MM.1S (cell line): ENCODE results near the gene XPO6.
A peak's percentile ranks its signal among the peaks of the same experiment; 100 is the strongest.

Source experiments
- DNase-seq: peaks from one replicate; pipeline ENCODE4 v3.0.0-alpha.2; 2015
- H2AFZ ChIP-seq: fragments of 300-600 bp; sonication (generic); 2 replicates; pipeline ENCODE4 v1.6.0; 2016; ENCODE audit warnings: antibody characterized with exemption, low read length
- H3F3A ChIP-seq: fragments of 300-600 bp; sonication (generic); 2 replicates; pipeline ENCODE4 v1.6.1; 2016; ENCODE audit warnings: mild to moderate bottlenecking, antibody characterized with exemption, low read length, moderate library complexity, mixed read lengths; ENCODE audit not compliant: insufficient read depth
- H3K27ac ChIP-seq: fragments of 300-600 bp; sonication (generic); 2 replicates; pipeline ENCODE4 v1.5.1; 2016; ENCODE audit warnings: mild to moderate bottlenecking, low read length
- H3K27me3 ChIP-seq: fragments of 300-600 bp; sonication (generic); replicated peaks from 2 replicates; pipeline ENCODE4 v1.6.0; 2016; ENCODE audit warnings: low read length; ENCODE audit not compliant: insufficient read depth
- H3K36me3 ChIP-seq: fragments of 300-600 bp; sonication (generic); replicated peaks from 2 replicates; pipeline ENCODE4 v1.6.1; 2016; ENCODE audit warnings: mild to moderate bottlenecking, low read length, mixed read lengths; ENCODE audit not compliant: insufficient read depth
- H3K4me1 ChIP-seq: fragments of 300-600 bp; sonication (generic); 2 replicates; pipeline ENCODE4 v1.6.1; 2016; ENCODE audit warnings: low read length, mixed read lengths
- H3K4me2 ChIP-seq: fragments of 300-600 bp; sonication (generic); 2 replicates; pipeline ENCODE4 v1.6.0; 2016; ENCODE audit warnings: low read depth, low read length
- H3K4me3 ChIP-seq: fragments of 300-600 bp; sonication (generic); 2 replicates; pipeline ENCODE4 v1.5.1; 2016; ENCODE audit warnings: low read length, mixed read lengths
- H3K79me2 ChIP-seq: fragments of 300-600 bp; sonication (generic); 2 replicates; pipeline ENCODE4 v1.6.1; 2016; ENCODE audit warnings: mixed run types, low read length, mixed read lengths
- H3K9ac ChIP-seq: fragments of 300-600 bp; sonication (generic); 2 replicates; pipeline ENCODE4 v1.6.1; 2016; ENCODE audit warnings: low read length, mixed read lengths
- H3K9me2 ChIP-seq: fragments of 300-600 bp; sonication (generic); replicated peaks from 2 replicates; pipeline ENCODE4 v1.6.1; 2016; ENCODE audit warnings: mild to moderate bottlenecking, low read length, mixed read lengths; ENCODE audit not compliant: insufficient read depth
- H3K9me3 ChIP-seq: fragments of 300-600 bp; sonication (generic); replicated peaks from 2 replicates; pipeline ENCODE4 v1.6.1; 2016; ENCODE audit warnings: mild to moderate bottlenecking, low read length, mixed read lengths; ENCODE audit not compliant: insufficient read depth
- H4K20me1 ChIP-seq: fragments of 300-600 bp; sonication (generic); 2 replicates; pipeline ENCODE4 v1.6.1; 2016; ENCODE audit warnings: mild to moderate bottlenecking, low read length, moderate library complexity, mixed read lengths; ENCODE audit not compliant: insufficient read depth
- EZH2 ChIP-seq: fragments of 300-600 bp; sonication (generic); optimal IDR thresholded peaks from 2 replicates; pipeline ENCODE3; 2017; ENCODE audit warnings: low read depth, mild to moderate bottlenecking, antibody characterized with exemption, low read length, mixed read lengths
- EZH2phosphoT487 ChIP-seq: fragments of 300-600 bp; sonication (generic); IDR thresholded peaks from 2 replicates; pipeline ENCODE4 v1.6.1; 2018; ENCODE audit warnings: antibody characterized with exemption, low read length
- TF ChIP-seq, protein P1 (sequence below): fragments of 300-600 bp; sonication (generic); IDR thresholded peaks from 2 replicates; pipeline ENCODE4 v1.5.1; 2016; ENCODE audit warnings: antibody characterized with exemption, low read length, mixed read lengths

XPO6 gene

DNA sequence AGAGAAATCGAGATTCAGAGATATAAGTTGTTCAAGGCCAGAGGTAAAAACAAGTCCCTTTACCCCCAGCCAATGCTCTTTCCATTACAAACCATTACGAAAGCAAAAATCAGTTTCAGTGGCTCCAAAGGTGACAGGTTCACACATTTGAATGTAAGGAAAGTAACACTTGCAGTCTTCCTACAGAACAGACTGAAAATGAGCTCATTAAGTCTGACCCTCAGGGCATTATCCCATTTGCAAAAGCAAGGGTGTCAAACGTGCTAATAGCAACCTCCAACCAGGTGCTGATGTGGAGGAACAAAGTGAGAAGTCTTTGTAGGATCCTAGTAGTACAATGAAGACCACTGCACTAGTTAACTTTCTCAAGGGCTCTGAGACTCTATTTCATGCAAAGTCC, 65.2 kb downstream of the XPO6 start:
- peaks cover 18% of the 10 kb centered on the region for H3F3A ChIP-seq
- H3K79me2 ChIP-seq = peaks cover 23% of the 10 kb centered on the region
- peaks cover 5% of the 10 kb centered on the region; the same call in 1 of the 2 replicates for H3K36me3 ChIP-seq
- H3K27ac ChIP-seq = no peak overlapping the region
- H3K9me3 ChIP-seq = no peaks in the 10 kb centered on the region
- no peaks in the 10 kb centered on the region for H4K20me1 ChIP-seq
- H3K4me3 ChIP-seq = no peak overlapping the region
- H2AFZ ChIP-seq = no peak overlapping the region
- H3K4me2 ChIP-seq = no peak overlapping the region
- H3K9ac ChIP-seq = no peak overlapping the region
- TF ChIP-seq EZH2 (no peak), EZH2phosphoT487 (no peak)
- TF ChIP-seq, protein P1, sequence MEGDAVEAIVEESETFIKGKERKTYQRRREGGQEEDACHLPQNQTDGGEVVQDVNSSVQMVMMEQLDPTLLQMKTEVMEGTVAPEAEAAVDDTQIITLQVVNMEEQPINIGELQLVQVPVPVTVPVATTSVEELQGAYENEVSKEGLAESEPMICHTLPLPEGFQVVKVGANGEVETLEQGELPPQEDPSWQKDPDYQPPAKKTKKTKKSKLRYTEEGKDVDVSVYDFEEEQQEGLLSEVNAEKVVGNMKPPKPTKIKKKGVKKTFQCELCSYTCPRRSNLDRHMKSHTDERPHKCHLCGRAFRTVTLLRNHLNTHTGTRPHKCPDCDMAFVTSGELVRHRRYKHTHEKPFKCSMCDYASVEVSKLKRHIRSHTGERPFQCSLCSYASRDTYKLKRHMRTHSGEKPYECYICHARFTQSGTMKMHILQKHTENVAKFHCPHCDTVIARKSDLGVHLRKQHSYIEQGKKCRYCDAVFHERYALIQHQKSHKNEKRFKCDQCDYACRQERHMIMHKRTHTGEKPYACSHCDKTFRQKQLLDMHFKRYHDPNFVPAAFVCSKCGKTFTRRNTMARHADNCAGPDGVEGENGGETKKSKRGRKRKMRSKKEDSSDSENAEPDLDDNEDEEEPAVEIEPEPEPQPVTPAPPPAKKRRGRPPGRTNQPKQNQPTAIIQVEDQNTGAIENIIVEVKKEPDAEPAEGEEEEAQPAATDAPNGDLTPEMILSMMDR = no peak
- no peaks in the 10 kb centered on the region for H3K27me3 ChIP-seq
- peaks cover 16% of the 10 kb centered on the region for H3K4me1 ChIP-seq
- DNase-seq = no peak
- H3K9me2 ChIP-seq = no peaks in the 10 kb centered on the region

DNA sequence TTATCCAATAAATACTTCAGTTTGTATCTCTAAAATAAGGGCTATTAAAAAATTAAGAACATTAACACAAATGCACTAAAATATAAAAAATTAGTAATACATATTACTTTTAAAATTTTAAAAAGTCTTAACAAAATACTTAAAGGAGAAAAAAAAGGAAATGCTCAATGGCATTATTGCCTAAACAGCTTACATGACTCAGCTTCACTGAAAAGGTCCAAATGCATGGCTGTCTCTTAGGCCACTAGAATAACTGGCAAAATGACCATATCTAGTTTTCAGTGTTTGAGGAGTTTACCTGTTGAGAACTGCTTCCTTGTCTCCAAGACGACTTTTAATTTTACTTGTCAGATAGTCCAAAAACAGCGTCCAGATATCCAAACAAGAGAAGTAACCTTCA, 66.0 kb downstream of the XPO6 start:
- Histone ChIP-seq H3K9ac (no peak overlapping the region), H3K4me1 (peaks cover 22% of the 10 kb centered on the region), H3K4me3 (no peak overlapping the region), H3K27me3 (no peaks in the 10 kb centered on the region), H3K36me3 (peaks cover 5% of the 10 kb centered on the region; the same call in 1 of the 2 replicates), H4K20me1 (no peaks in the 10 kb centered on the region), H3K9me3 (no peaks in the 10 kb centered on the region), H3F3A (peaks cover 26% of the 10 kb centered on the region), H3K27ac (no peak overlapping the region), H3K4me2 (no peak overlapping the region), H3K9me2 (no peaks in the 10 kb centered on the region), H2AFZ (no peak overlapping the region), H3K79me2 (peaks cover 23% of the 10 kb centered on the region)
- TF ChIP-seq EZH2 (no peak), EZH2phosphoT487 (no peak)
- TF ChIP-seq, protein P1 = no peak
- no peak for DNase-seq

DNA sequence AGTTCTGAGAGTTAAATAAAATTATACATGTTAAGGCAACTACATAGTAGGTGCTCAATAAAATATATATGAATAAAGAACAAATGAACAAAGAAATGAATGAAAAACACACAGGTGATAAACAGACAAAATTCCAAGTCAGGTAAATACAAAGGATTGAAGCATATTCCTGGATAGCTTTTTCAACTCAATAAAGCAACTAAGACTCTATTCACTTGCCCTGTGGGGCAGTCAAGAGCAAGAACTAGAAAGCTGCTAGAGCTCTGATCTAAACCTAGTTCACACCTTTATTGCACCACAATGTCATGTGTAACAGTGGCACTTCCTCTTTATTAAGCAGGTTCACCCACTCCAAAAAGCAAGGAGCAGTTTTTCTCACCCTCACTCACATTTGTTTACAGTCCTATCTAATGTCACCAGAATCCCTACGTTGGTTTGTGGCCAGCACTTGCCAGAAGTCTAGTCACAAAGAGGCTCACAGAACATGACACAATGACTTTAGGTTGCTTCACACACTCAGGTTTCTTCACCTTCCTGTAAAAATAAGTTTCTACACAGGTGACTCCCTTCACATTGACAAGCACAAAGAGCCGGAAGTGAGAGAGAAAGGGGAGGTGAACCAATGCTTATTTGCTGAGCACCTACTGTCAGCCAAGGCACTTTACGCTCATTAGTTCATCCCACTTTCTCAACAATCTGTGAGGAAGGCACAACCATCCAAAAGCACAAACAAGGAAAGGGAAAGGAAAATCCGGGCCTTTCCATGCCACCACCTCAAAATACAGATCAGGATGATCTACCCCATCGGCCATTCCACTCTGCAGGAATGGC, 70.8 kb downstream of the XPO6 start:
- TF ChIP-seq, protein P1 = peak; percentile 32
- no peak for TF ChIP-seq EZH2
- Histone ChIP-seq H3K9me2 (no peaks in the 10 kb centered on the region), H3K79me2 (peaks cover 45% of the 10 kb centered on the region), H3K9ac (peak overlapping the region; percentile 5; the same call in 1 of the 2 replicates), H2AFZ (no peak overlapping the region; the same call in 1 of the 2 replicates), H3F3A (peaks cover 29% of the 10 kb centered on the region), H3K4me1 (peaks cover 26% of the 10 kb centered on the region), H3K27me3 (no peaks in the 10 kb centered on the region), H3K9me3 (no peaks in the 10 kb centered on the region), H3K4me2 (peak overlapping the region; percentile 50), H3K36me3 (no peaks in the 10 kb centered on the region; the same call in 1 of the 2 replicates), H3K4me3 (peak overlapping the region; percentile 7; the same call in 1 of the 2 replicates), H4K20me1 (no peaks in the 10 kb centered on the region), H3K27ac (peak overlapping the region; percentile 82)
- DNase-seq = peak; percentile 79
